Measurements from ENCODE around the gene ZNF778. TPM values are rescaled to one million over a fixed set of nuclear protein-coding genes. Genes with fewer than 3 reads are reported as not detected.

ZNF778 gene
- total and polyA plus RNA-seq, 2 of the 8 experiments (the other 6 are each of a cell fraction or from before 2014, with no cell fraction given) = 9.5 to 21.9 TPM

GRCh38 chr16:89210904-89211515, 6.5 kb upstream of the ZNF778 start (continued):
- no peak for TF ChIP-seq NANOG (IDR thresholded peaks at IDR 0.05; ENCODE audit: insufficient read depth, low read depth, low read length, poor library complexity, severe bottlenecking)
- no peak for TF ChIP-seq GABPA (IDR thresholded peaks at IDR 0.05; ENCODE audit: borderline replicate concordance, insufficient read depth, low read length)
- TF ChIP-seq CEBPB (IDR thresholded peaks at IDR 0.05; ENCODE audit: low read depth, low read length) = no peak
- no peak for TF ChIP-seq TAF1 (IDR thresholded peaks at IDR 0.05; ENCODE audit: low read depth, low read length)
- no peak for TF ChIP-seq BRCA1 (IDR thresholded peaks at IDR 0.05; ENCODE audit: low read depth, low read length)
- no peak for TF ChIP-seq RAD21 (IDR thresholded peaks at IDR 0.05 in 1 of 2, conservative IDR thresholded peaks at IDR 0.05 in 1 of 2; ENCODE audit: low read depth in 2 of 2, low read length in 2 of 2)
- TF ChIP-seq EZH2 (IDR thresholded peaks at IDR 0.05; ENCODE audit: low read depth, low read length, severe bottlenecking) = no peak
